Measurements from ENCODE around the gene PPM1E.

DNA sequence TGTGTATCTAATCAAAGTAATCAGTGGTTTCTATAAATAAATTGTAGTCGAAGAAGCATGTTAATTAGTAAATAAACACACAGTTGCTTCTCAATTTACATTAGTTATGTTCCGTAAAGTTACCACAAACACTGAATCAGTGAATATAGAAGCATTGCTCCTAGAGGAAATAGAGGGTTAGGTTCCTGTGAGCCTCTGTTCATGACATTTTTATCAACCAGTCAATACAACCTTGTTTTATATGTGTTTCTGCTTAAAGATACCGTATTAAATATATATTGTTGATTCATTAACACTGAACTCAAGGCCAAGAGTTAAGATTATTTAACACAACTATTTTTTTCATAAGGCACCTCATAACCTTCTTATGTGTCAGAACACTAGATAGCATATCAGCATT, 134.3 kb downstream of the PPM1E start:
- TF ChIP-seq, protein P1, sequence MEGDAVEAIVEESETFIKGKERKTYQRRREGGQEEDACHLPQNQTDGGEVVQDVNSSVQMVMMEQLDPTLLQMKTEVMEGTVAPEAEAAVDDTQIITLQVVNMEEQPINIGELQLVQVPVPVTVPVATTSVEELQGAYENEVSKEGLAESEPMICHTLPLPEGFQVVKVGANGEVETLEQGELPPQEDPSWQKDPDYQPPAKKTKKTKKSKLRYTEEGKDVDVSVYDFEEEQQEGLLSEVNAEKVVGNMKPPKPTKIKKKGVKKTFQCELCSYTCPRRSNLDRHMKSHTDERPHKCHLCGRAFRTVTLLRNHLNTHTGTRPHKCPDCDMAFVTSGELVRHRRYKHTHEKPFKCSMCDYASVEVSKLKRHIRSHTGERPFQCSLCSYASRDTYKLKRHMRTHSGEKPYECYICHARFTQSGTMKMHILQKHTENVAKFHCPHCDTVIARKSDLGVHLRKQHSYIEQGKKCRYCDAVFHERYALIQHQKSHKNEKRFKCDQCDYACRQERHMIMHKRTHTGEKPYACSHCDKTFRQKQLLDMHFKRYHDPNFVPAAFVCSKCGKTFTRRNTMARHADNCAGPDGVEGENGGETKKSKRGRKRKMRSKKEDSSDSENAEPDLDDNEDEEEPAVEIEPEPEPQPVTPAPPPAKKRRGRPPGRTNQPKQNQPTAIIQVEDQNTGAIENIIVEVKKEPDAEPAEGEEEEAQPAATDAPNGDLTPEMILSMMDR (IDR thresholded peaks at IDR 0.05), result no peak
- TF ChIP-seq POLR2A (IDR thresholded peaks at IDR 0.05), result no peak
- no peak for TF ChIP-seq EP300 (IDR thresholded peaks at IDR 0.05)
